ENCODE results near the gene RTN4. TPM values are rescaled to one million over a fixed set of nuclear protein-coding genes. Genes with fewer than 3 reads are reported as not detected.

The RTN4 gene
- 391 to 487 TPM (median 457 TPM) in 5 replicates for total RNA-seq (2022; extraction: Qiagen RNA extraction)

GRCh38 chr2:55050100-55050994 is at the start of gene RTN4:
TSS of gene RTN4 (minus strand) at chr2:55050451. CDS start at chr2:55050300, 151 bp downstream.

Other genes with a start within 250 kb of the RTN4 start
- gene CLHC1, start 181.8 kb upstream of the RTN4 start, total RNA-seq (2022; extraction: Qiagen RNA extraction), result 1.0 to 2.4 TPM (median 2.2 TPM) in 5 replicates
- gene RPS27A, start 182.2 kb upstream of the RTN4 start, total RNA-seq (2022; extraction: Qiagen RNA extraction), result 2,153 to 3,524 TPM (median 2,228 TPM) in 5 replicates
- gene MTIF2, start 218.8 kb upstream of the RTN4 start, total RNA-seq (2022; extraction: Qiagen RNA extraction), result 43.3 to 47.7 TPM (median 45.1 TPM) in 5 replicates

Data from A549 treated with dexamethasone at 1 μM for 4 hours (cell line).